Gastrocnemius medialis (tissue), 4 donors: Measurements from ENCODE around the gene THAP7. TPM values are rescaled to one million over a fixed set of nuclear protein-coding genes. Genes with fewer than 3 reads are reported as not detected.

Experiments used
- ATAC-seq, 2 donors: fragments of 150-250 bp; one replicate each; pipeline ENCODE4 v1.9.1; 2016
- DNase-seq, 2 donors: peaks; one replicate each; pipeline ENCODE4 v3.0.0-alpha.2; 2019
- H3K27ac ChIP-seq, 4 donors: fragments of 200-600 bp; sonication (generic); 1 replicate in 1 of 4; 2 replicates in 3 of 4; pipeline ENCODE4 v1.5.1; 2016 to 2018; ENCODE audit warnings: mild to moderate bottlenecking in 2 of 4, moderate library complexity in 1 of 4
- H3K27me3 ChIP-seq, 3 donors: fragments of 200-600 bp; sonication (generic) in 2 of 3; 1 replicate in 1 of 3; 2 replicates in 2 of 3; pipeline versions ENCODE4 v1.5.1 to v1.6.0; 2016 to 2019; ENCODE audit warnings: mild to moderate bottlenecking in 1 of 3, moderate library complexity in 1 of 3
- H3K36me3 ChIP-seq, 2 donors: fragments of 200-600 bp; sonication (generic) in 1 of 2; one replicate each; pipeline ENCODE4 v1.5.1; 2017 to 2018
- H3K4me1 ChIP-seq, 2 donors: fragments of 200-600 bp; sonication (generic) in 1 of 2; one replicate each; pipeline ENCODE4 v1.5.1; 2016 to 2017; ENCODE audit warnings: mild to moderate bottlenecking in 2 of 2
- H3K4me3 ChIP-seq, 4 donors: fragments of 200-600 bp; sonication (generic) in 3 of 4; 1 replicate in 1 of 4; 2 replicates in 3 of 4; pipeline ENCODE4 v1.5.1; 2016 to 2019; ENCODE audit warnings: mild to moderate bottlenecking in 2 of 4
- H3K9me3 ChIP-seq, 3 donors: fragments of 200-600 bp; sonication (generic) in 2 of 3; 1 replicate in 1 of 3; 2 replicates in 2 of 3; pipeline ENCODE4 v1.5.1; 2016 to 2019
- POLR2A ChIP-seq, 2 donors: fragments of 450-650 bp; IDR thresholded peaks; one replicate each; pipeline ENCODE4 v1.6.1; 2017; ENCODE audit warnings: antibody characterized with exemption in 2 of 2, mild to moderate bottlenecking in 2 of 2, moderate library complexity in 2 of 2
- in situ Hi-C, 4 donors: fragments of 200-750 bp; cut with MboI; loops; one replicate each; pipeline versions ENCODE4 v1.15.0 to v1.8.0; 2017; ENCODE audit warnings: low sequenced_read_pairs in 4 of 4
- intact Hi-C: fragments of 100-400 bp; cut with DNase I; formaldehyde crosslinking; loops from one replicate; pipeline ENCODE4 v1.15.1; 2023; ENCODE audit warnings: low total_unique reads
- total RNA-seq, 4 donors: library from RNA; depleted of rRNA; stranded (reverse); fragments of >200 nt; gene quantifications; one replicate each; pipeline versions ENCODE4 v1.1.0 to v1.2.3, GENCODE V29; 2016
- TF ChIP-seq, protein P1 (sequence below), 5 experiments: fragments of 450-650 bp in 3 of 5; fragments of 200-600 bp in 2 of 5; sonication (generic) in 2 of 5; IDR thresholded peaks in 4 of 5; conservative IDR thresholded peaks in 1 of 5; 1 replicate in 4 of 5; 2 replicates in 1 of 5; pipeline ENCODE4 v1.5.1; 2016 to 2019; ENCODE audit warnings: antibody characterized with exemption in 5 of 5, mild to moderate bottlenecking in 3 of 5, moderate library complexity in 3 of 5

THAP7 gene
- total RNA-seq, 4 donors from 2014 or later, result 44.8 to 76.2 (median 61.7) TPM

DNA sequence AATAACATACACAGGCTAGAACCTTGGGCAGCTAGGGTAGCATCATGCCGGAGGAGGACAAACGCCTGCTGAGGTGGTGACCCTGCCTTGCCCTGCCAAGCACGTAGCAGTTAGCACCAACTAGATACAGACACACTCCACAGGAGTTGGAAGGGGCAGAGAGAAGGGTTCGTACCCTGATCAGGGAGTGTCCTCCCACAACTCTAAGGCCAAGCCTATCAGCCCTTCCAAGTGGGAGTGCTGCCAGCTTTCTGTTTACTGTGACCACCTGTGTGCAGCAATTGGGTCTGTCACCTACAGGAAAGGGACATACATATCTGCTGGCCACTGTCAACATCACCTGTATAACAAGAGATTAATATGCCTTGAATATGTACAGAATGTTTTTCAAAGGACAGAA, 1.9 kb upstream of the THAP7 start:
- Histone ChIP-seq H3K4me3 (no peak overlapping the region), H3K36me3 (peaks cover 0 to 17% of the 10 kb centered on the region in 2 donors), H3K27me3 (no peaks in the 10 kb centered on the region), H3K4me1 (peaks cover 26 to 36% of the 10 kb centered on the region in 2 donors), H3K27ac (peak overlapping the region; percentile 92 to 99 (median 98)), H3K9me3 (no peaks in the 10 kb centered on the region)
- in situ Hi-C loops (loop anchor here in 1 of 4 donors (10.0 kb wide), 1 partner anchor 119 kb away; no protein-coding TSS in a partner anchor), intact Hi-C loops (loop anchor here (10.0 kb wide), 1 partner anchor 119 kb away; no protein-coding TSS in a partner anchor)
- DNase-seq (no peak), ATAC-seq (no peak)
- TF ChIP-seq, protein P1, sequence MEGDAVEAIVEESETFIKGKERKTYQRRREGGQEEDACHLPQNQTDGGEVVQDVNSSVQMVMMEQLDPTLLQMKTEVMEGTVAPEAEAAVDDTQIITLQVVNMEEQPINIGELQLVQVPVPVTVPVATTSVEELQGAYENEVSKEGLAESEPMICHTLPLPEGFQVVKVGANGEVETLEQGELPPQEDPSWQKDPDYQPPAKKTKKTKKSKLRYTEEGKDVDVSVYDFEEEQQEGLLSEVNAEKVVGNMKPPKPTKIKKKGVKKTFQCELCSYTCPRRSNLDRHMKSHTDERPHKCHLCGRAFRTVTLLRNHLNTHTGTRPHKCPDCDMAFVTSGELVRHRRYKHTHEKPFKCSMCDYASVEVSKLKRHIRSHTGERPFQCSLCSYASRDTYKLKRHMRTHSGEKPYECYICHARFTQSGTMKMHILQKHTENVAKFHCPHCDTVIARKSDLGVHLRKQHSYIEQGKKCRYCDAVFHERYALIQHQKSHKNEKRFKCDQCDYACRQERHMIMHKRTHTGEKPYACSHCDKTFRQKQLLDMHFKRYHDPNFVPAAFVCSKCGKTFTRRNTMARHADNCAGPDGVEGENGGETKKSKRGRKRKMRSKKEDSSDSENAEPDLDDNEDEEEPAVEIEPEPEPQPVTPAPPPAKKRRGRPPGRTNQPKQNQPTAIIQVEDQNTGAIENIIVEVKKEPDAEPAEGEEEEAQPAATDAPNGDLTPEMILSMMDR (IDR thresholded peaks at IDR 0.05 in 4 of 5, conservative IDR thresholded peaks at IDR 0.05 in 1 of 5), result no peak
- TF ChIP-seq POLR2A (IDR thresholded peaks at IDR 0.05), result no peak

DNA sequence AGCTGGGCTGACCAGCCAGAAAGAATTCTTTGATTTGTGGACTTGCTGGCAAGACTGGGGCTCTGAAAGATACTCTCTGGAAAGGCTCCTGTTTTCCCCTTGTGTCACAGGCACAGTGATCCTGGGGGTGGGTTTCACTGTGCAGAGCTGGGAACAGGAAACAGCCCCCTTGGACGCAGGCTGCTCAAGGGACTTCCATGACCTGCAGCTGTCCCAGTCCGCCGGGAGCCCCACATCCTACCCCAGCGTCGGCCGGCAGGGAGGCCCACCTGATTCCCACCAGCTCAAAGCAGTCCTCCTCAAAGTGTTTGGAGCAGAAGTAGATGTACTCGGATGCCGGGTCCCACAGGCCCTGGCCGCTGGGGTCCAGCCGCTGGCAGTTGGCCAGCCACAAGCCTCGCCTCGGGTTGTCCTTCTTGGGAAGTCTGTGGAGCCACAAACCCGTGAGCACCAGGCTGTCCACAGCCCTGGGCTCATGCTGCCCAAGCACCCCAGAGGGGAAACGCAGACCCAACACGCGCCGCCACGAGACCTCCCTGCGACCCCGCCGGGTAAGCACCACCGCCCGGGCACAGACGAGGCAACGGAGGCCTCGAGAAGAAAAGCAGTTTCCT, 824 bp downstream of the THAP7 start:
- intact Hi-C loops (loop anchor here (1.0 to 10.0 kb wide), 3 partner anchors 84 to 143 kb away; partner anchors contain the start of genes CRKL and PI4KA), in situ Hi-C loops (loop anchor here in 1 of 4 donors (10.0 kb wide), 1 partner anchor 116 kb away; no protein-coding TSS in a partner anchor)
- Histone ChIP-seq H3K4me3 (peak overlapping the region; percentile 72 to 94 (median 85)), H3K36me3 (peaks cover 0 to 35% of the 10 kb centered on the region in 2 donors), H3K9me3 (no peaks in the 10 kb centered on the region), H3K4me1 (peaks cover 26 to 36% of the 10 kb centered on the region in 2 donors), H3K27me3 (no peaks in the 10 kb centered on the region), H3K27ac (peak overlapping the region; percentile 92 to 99 (median 98))
- DNase-seq (no peak), ATAC-seq (peak in 1 of 2 donors; percentile 1)
- TF ChIP-seq POLR2A (IDR thresholded peaks at IDR 0.05), result no peak

DNA sequence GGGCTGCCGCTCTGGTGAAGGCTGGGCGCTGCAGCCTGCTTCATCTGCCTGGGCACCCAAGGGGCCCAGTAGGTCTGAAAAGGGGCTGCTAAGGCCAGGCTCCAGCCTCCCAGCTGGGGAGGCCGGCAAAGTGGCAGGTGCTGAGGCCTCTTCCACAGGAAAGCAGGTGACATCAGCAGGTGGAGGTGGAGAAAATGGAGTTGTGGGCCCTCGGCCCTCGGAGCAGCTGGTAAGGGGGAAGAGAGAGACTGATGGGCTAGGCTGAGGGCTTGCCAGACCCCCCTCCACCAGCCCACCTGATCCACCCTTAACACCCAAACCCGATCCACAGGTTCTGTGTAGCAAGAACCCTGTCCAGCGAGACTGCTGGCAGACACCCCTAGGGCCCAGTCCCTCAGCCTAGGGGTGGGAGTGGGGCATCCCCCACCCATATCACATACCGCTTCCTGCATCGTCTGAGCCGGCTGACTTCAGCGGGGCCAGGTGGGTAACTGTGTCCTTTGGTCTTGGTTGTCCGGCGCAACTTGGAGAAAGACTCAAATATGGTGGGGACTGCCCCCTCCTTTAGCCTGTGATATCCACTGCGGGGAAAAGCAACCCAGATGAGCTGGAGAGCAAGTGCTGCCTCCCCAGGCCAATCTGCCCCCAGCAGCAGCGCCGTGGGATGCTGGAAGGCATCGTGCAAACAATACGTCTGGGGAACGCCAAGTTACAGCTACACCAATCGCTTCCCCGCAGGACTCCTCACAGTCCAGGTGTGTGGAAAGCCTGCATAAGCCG, 1.5 kb downstream of the THAP7 start:
- Histone ChIP-seq H3K36me3 (peaks cover 0 to 35% of the 10 kb centered on the region in 2 donors), H3K9me3 (no peaks in the 10 kb centered on the region), H3K4me3 (peak overlapping the region; percentile 72 to 94 (median 85)), H3K27ac (peak overlapping the region; percentile 92 to 99 (median 98)), H3K4me1 (peaks cover 26 to 36% of the 10 kb centered on the region in 2 donors), H3K27me3 (no peaks in the 10 kb centered on the region)
- DNase-seq (no peak), ATAC-seq (no peak)
- in situ Hi-C loops (loop anchor here in 1 of 4 donors (10.0 kb wide), 1 partner anchor 116 kb away; no protein-coding TSS in a partner anchor), intact Hi-C loops (loop anchor here (10.0 kb wide), 1 partner anchor 116 kb away; no protein-coding TSS in a partner anchor)
- no peak for TF ChIP-seq POLR2A (IDR thresholded peaks at IDR 0.05)

DNA sequence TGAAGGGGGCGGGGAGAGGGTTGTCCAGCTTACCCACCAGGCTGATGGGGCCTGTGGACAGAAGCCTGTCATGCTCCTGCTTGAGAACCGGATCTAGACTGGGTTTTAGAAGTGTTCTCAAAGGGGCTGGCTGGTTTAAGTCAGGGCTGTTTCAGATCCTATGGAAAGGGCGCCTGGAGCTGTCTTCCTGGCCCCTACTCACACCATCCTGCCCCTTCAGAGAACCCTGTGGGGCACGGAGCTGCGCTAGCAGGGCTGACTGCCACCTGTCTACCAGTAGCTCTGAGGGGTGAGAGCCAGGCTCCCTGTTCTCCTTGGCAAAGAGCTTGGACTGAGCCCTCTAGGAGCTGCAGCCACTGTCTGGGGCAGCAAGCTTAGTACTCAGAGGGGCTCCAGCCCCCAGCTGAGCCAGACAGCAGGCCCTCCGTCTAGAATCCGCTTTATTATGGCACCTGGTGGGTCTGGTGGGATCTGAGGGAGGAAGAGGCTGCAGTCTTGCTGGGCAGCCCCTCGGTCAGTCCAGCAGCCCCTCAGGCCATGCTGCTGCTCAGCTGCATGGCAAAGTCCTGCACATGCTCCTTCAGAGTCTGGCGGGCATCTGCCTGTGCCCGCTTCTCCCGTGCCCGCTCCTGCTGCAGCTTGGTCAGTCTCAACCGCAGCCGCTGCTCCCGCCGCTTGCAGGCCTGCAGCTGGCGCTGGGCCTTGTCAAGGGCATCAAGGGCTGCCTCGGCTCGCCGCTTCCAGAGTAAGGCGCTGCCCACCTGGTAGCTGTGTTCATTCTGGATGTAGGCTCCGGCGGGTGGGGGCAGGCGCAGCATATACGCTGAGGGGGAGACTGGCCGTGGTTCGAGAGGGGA, 2.3 kb downstream of the THAP7 start:
- intact Hi-C loops, result loop anchor here (5.0 to 10.0 kb wide), 2 partner anchors 37 to 115 kb away; no protein-coding TSS in a partner anchor
- Histone ChIP-seq H3K4me3 (peak overlapping the region in 1 of 4 donors; percentile 72), H3K27me3 (no peaks in the 10 kb centered on the region), H3K36me3 (peaks cover 0 to 38% of the 10 kb centered on the region in 2 donors), H3K4me1 (peaks cover 26 to 36% of the 10 kb centered on the region in 2 donors), H3K9me3 (no peaks in the 10 kb centered on the region), H3K27ac (peak overlapping the region in 1 of 4 donors; percentile 96)
- no peak for TF ChIP-seq POLR2A (IDR thresholded peaks at IDR 0.05)
- TF ChIP-seq, protein P1 (IDR thresholded peaks at IDR 0.05 in 4 of 5, conservative IDR thresholded peaks at IDR 0.05 in 1 of 5), result no peak
- ATAC-seq (no peak), DNase-seq (no peak)
- in situ Hi-C loops, result loop anchor here in 1 of 4 donors (10.0 kb wide), 1 partner anchor 115 kb away; no protein-coding TSS in a partner anchor
